HCT116 (cell line): ENCODE results near the gene GPC1. TPM values are rescaled to one million over a fixed set of nuclear protein-coding genes. Genes with fewer than 3 reads are reported as not detected.

Source experiments
- ATAC-seq: fragments of 200-7000 bp; cut with Tn5 transposase; 2 replicates; pipeline ENCODE4 v1.9.1; 2020; ENCODE audit warnings: mild to moderate bottlenecking, moderate library complexity
- BruUV-seq: library from RNA; stranded (reverse); fragments of 400-500 nt; replicated peaks from 2 replicates; lab custom pipeline; 2021; lab: Mats Ljungman, UMichigan
- CTCF ChIA-PET: fragments of 300-600 bp; sonication (Branson Sonifier 250); formaldehyde crosslinking; loops from one replicate; lab custom pipeline; 2021; ENCODE audit warnings: antibody characterized with exemption; lab: Charles Lee
- POLR2A ChIA-PET: fragments of 300-600, 350-600 bp; sonication (Branson Sonifier 250); formaldehyde crosslinking; loops from one replicate; lab custom pipeline; 2021; ENCODE audit warnings: antibody characterized with exemption; lab: Charles Lee
- RAD21 ChIA-PET, 2 experiments: fragments of 300-600 bp; sonication (Branson Sonifier 250); formaldehyde crosslinking; loops; one replicate each; lab custom pipeline; 2023; ENCODE audit warnings: low total read pairs in 2 of 2; ENCODE audit not compliant: uncharacterized antibody in 2 of 2, unreplicated experiment in 2 of 2, low non-redundant PET in 1 of 2; lab: Charles Lee
- DNase-seq: peaks from one replicate; pipeline ENCODE4 v3.0.0-alpha.2; 2010; ENCODE audit warnings: low read depth, low spot score
- H2AFZ ChIP-seq: fragments of 200-600 bp; shearing (Covaris generic), sonication (generic); 2 replicates; pipeline ENCODE4 v1.6.1; 2017; ENCODE audit warnings: low read depth, mixed run types, mixed read lengths, antibody characterized with exemption, low read length; ENCODE audit not compliant: poor library complexity, severe bottlenecking
- H3K27ac ChIP-seq: 2 replicates; pipeline ENCODE4 v1.5.1; 2012; ENCODE audit warnings: low read depth, low read length
- H3K27me3 ChIP-seq: fragments of 200-600 bp; sonication (generic); 2 replicates; pipeline ENCODE4 v1.6.1; 2016; ENCODE audit warnings: mixed run types, low read length, mixed read lengths; ENCODE audit not compliant: insufficient read depth
- H3K36me3 ChIP-seq, 2 experiments: fragments of 200-500 bp in 1 of 2; fragments of 200-600 bp in 1 of 2; sonication (Bioruptor generic) in 1 of 2; sonication (generic) in 1 of 2; 2 replicates each; pipeline versions ENCODE4 v1.5.1 to v1.6.1; 2014 to 2016; ENCODE audit warnings: low read length in 2 of 2, inconsistent platforms in 1 of 2, mixed read lengths in 1 of 2, mixed run types in 1 of 2; ENCODE audit not compliant: insufficient read depth in 2 of 2, control insufficient read depth in 1 of 2
- H3K4me1 ChIP-seq, 2 experiments: fragments of 200-600 bp in 1 of 2; sonication (generic) in 1 of 2; 2 replicates each; pipeline versions ENCODE4 v1.5.1 to v1.6.1; 2012 to 2017; ENCODE audit warnings: low read length in 2 of 2, inconsistent platforms in 1 of 2, mild to moderate bottlenecking in 1 of 2, mixed read lengths in 1 of 2, mixed run types in 1 of 2, moderate library complexity in 1 of 2; ENCODE audit not compliant: insufficient read depth in 2 of 2, control insufficient read depth in 1 of 2
- H3K4me2 ChIP-seq: fragments of 200-600 bp; sonication (generic); 2 replicates; pipeline ENCODE4 v1.6.1; 2017; ENCODE audit warnings: mixed run types, low read length, mixed read lengths
- H3K4me3 ChIP-seq, 2 experiments: fragments of 200-600 bp in 1 of 2; sonication (generic) in 1 of 2; replicated peaks in 1 of 2; 2 replicates each; pipeline ENCODE4 v1.5.1; 2011 to 2016; ENCODE audit warnings: low read length in 2 of 2, control low read depth in 1 of 2, low read depth in 1 of 2, mild to moderate bottlenecking in 1 of 2, mixed read lengths in 1 of 2, mixed run types in 1 of 2
- H3K79me2 ChIP-seq: fragments of 200-600 bp; sonication (generic); 2 replicates; pipeline ENCODE4 v1.6.1; 2017; ENCODE audit warnings: mild to moderate bottlenecking, mixed run types, low read length, moderate library complexity, mixed read lengths; ENCODE audit not compliant: insufficient read depth
- H3K9ac ChIP-seq: fragments of 200-600 bp; sonication (generic); 2 replicates; pipeline ENCODE4 v1.6.1; 2016; ENCODE audit warnings: low read length, mixed read lengths
- H3K9me2 ChIP-seq: fragments of 200-600 bp; sonication (generic), shearing (Covaris generic); 2 replicates; pipeline ENCODE4 v1.6.1; 2017; ENCODE audit warnings: mixed run types, mild to moderate bottlenecking, moderate library complexity; ENCODE audit not compliant: insufficient read depth
- H3K9me3 ChIP-seq, 2 experiments: fragments of 200-500 bp in 1 of 2; fragments of 200-600 bp in 1 of 2; sonication (Bioruptor generic) in 1 of 2; sonication (generic) in 1 of 2; 2 replicates each; pipeline ENCODE4 v1.6.1; 2014 to 2017; ENCODE audit warnings: low read length in 2 of 2, mixed read lengths in 2 of 2, inconsistent platforms in 1 of 2, low read depth in 1 of 2, mild to moderate bottlenecking in 1 of 2, mixed run types in 1 of 2, moderate library complexity in 1 of 2; ENCODE audit not compliant: control insufficient read depth in 1 of 2, insufficient read depth in 1 of 2
- H4K20me1 ChIP-seq: fragments of 200-600 bp; sonication (generic), shearing (Covaris generic); 2 replicates; pipeline ENCODE4 v1.6.1; 2017; ENCODE audit warnings: mixed run types, mild to moderate bottlenecking, moderate library complexity; ENCODE audit not compliant: insufficient read depth
- CEBPB ChIP-seq: IDR thresholded peaks from 2 replicates; pipeline ENCODE4 v1.6.1; 2012; ENCODE audit warnings: low read depth
- CTCF ChIP-seq, 3 experiments: fragments of 200-600 bp in 1 of 3; sonication (generic) in 1 of 3; IDR thresholded peaks in 2 of 3; conservative IDR thresholded peaks in 1 of 3; 2 replicates each; pipeline ENCODE4 v1.5.1; 2012 to 2017; ENCODE audit warnings: low read depth in 2 of 3, low read length in 2 of 3, antibody characterized with exemption in 1 of 3, borderline replicate concordance in 1 of 3, control low read depth in 1 of 3, mild to moderate bottlenecking in 1 of 3, mixed read lengths in 1 of 3, mixed run types in 1 of 3, moderate library complexity in 1 of 3; ENCODE audit not compliant: insufficient read depth in 1 of 3
- ELF1 ChIP-seq: IDR thresholded peaks from 2 replicates; pipeline ENCODE4 v1.6.1; 2012; ENCODE audit warnings: low read depth, borderline replicate concordance
- FOSL1 ChIP-seq: IDR thresholded peaks from 2 replicates; pipeline ENCODE4 v1.6.1; 2012; ENCODE audit warnings: low read depth
- JUND ChIP-seq: IDR thresholded peaks from 2 replicates; pipeline ENCODE4 v1.6.1; 2012
- SIN3A ChIP-seq: IDR thresholded peaks from 2 replicates; pipeline ENCODE4 v1.6.1; 2012; ENCODE audit warnings: low read depth
- SP1 ChIP-seq: IDR thresholded peaks from 2 replicates; pipeline ENCODE4 v1.6.1; 2012; ENCODE audit warnings: low read depth
- SRF ChIP-seq: IDR thresholded peaks from 2 replicates; pipeline ENCODE4 v1.6.1; 2012; ENCODE audit warnings: low read depth
- TCF7L2 ChIP-seq: IDR thresholded peaks from 2 replicates; pipeline ENCODE4 v1.7.0; 2011; ENCODE audit warnings: borderline replicate concordance, inconsistent platforms; ENCODE audit not compliant: insufficient read depth, insufficient read length; ENCODE audit errors: extremely low read depth
- ZNF274 ChIP-seq: fragments of 200-500 bp; sonication (Bioruptor generic); IDR thresholded peaks from 2 replicates; pipeline ENCODE4 v1.6.1; 2014; ENCODE audit warnings: mild to moderate bottlenecking, low read depth, low read length, inconsistent platforms
- intact Hi-C: fragments of 100-400 bp; cut with micrococcal nuclease; formaldehyde crosslinking; loops from 2 replicates; pipeline ENCODE4 v1.10.0; 2022
- total RNA-seq: library from RNA; stranded (reverse); gene quantifications from one replicate; pipeline ENCODE4 v1.2.1, GENCODE V29; 2021; ENCODE audit not compliant: unreplicated experiment

GPC1 gene
- total RNA-seq, 1 experiment from 2014 or later, result 79.1 TPM

- Histone ChIP-seq H3K9me3 (no peaks in the 10 kb centered on the region), H3K27me3 (no peaks in the 10 kb centered on the region), H3K9ac (no peak overlapping the region), H3K4me1 (peaks cover 0 to 11% of the 10 kb centered on the region in 2 experiments; a peak in 1 of 4 replicates), H3K4me2 (no peak overlapping the region), H2AFZ (no peak overlapping the region), H3K4me3 (no peak overlapping the region), H4K20me1 (no peaks in the 10 kb centered on the region), H3K9me2 (no peaks in the 10 kb centered on the region), H3K36me3 (no peaks in the 10 kb centered on the region; a peak in 1 of 4 replicates), H3K27ac (0 out of 2 replicates have a peak overlapping the region, but pooled peaks have one; percentile 18), H3K79me2 (peaks cover 28% of the 10 kb centered on the region; the same call in 1 of the 2 replicates)
- BruUV-seq, result no TSS peak
- intact Hi-C loops, result no loop called here
- ChIA-PET CTCF (no interaction called here), POLR2A (no interaction called here), RAD21 (no interaction called here)
- TF ChIP-seq CTCF (IDR thresholded peaks at IDR 0.05 in 2 of 3, conservative IDR thresholded peaks at IDR 0.05 in 1 of 3; ENCODE audit: borderline replicate concordance in 1 of 3, insufficient read depth in 1 of 3, low read depth in 2 of 3, low read length in 2 of 3) (no peak), SRF (no peak), ZNF274 (no peak), TCF7L2 (no peak), SIN3A (no peak), JUND (no peak), ELF1 (no peak), FOSL1 (no peak), SP1 (no peak), CEBPB (no peak)
- DNase-seq (no peak), ATAC-seq (no peak)
These were observed 22.0 kb downstream of the GPC1 start for GRCh38 chr2:240457223-240458043.
